ENCODE results near the gene PARD3B. TPM values are rescaled to one million over a fixed set of nuclear protein-coding genes. Genes with fewer than 3 reads are reported as not detected.

Gene PARD3B
- total RNA-seq, 1 donor from 2014 or later, result 1.6 TPM

GRCh38 chr2:204669382-204669781, 124.1 kb downstream of the PARD3B start:
- H3K27me3 ChIP-seq (ENCODE audit: control insufficient read depth, insufficient read depth, low read length), result no peaks in the 10 kb centered on the region
- H3K36me3 ChIP-seq (ENCODE audit: control insufficient read depth, insufficient read depth, low read length), result no peaks in the 10 kb centered on the region
- TF ChIP-seq CTCF (IDR thresholded peaks at IDR 0.05; ENCODE audit: insufficient read depth, low read length, severe bottlenecking), result no peak
- FAIRE-seq, result no peak
- DNase-seq (ENCODE audit: low read depth), result peak; percentile 44
- H3K4me3 ChIP-seq (ENCODE audit: low read depth, low read length), result no peak overlapping the region

GRCh38 chr2:204670124-204670523, 124.8 kb downstream of the PARD3B start:
- no peak for FAIRE-seq
- H3K4me3 ChIP-seq (ENCODE audit: low read depth, low read length), result no peak overlapping the region
- no peaks in the 10 kb centered on the region for H3K36me3 ChIP-seq (ENCODE audit: control insufficient read depth, insufficient read depth, low read length)
- H3K27me3 ChIP-seq (ENCODE audit: control insufficient read depth, insufficient read depth, low read length), result no peaks in the 10 kb centered on the region
- DNase-seq (ENCODE audit: low read depth), result no peak
- no peak for TF ChIP-seq CTCF (IDR thresholded peaks at IDR 0.05; ENCODE audit: insufficient read depth, low read length, severe bottlenecking)

- FAIRE-seq (no peak), DNase-seq (ENCODE audit: low read depth) (no peak)
- TF ChIP-seq CTCF (IDR thresholded peaks at IDR 0.05; ENCODE audit: insufficient read depth, low read length, severe bottlenecking), result no peak
- H3K27me3 ChIP-seq (ENCODE audit: control insufficient read depth, insufficient read depth, low read length), result no peaks in the 10 kb centered on the region
- no peaks in the 10 kb centered on the region for H3K36me3 ChIP-seq (ENCODE audit: control insufficient read depth, insufficient read depth, low read length)
- H3K4me3 ChIP-seq (ENCODE audit: low read depth, low read length), result no peak overlapping the region
These were observed 125.5 kb downstream of the PARD3B start for GRCh38 chr2:204670756-204671155.

GRCh38 chr2:204672772-204673171, 127.5 kb downstream of the PARD3B start:
- DNase-seq (ENCODE audit: low read depth) (no peak), FAIRE-seq (no peak)
- Histone ChIP-seq H3K36me3 (ENCODE audit: control insufficient read depth, insufficient read depth, low read length) (no peaks in the 10 kb centered on the region), H3K27me3 (ENCODE audit: control insufficient read depth, insufficient read depth, low read length) (no peaks in the 10 kb centered on the region), H3K4me3 (ENCODE audit: low read depth, low read length) (no peak overlapping the region)
- no peak for TF ChIP-seq CTCF (IDR thresholded peaks at IDR 0.05; ENCODE audit: insufficient read depth, low read length, severe bottlenecking)

GRCh38 chr2:204673877-204674276, 128.6 kb downstream of the PARD3B start:
- DNase-seq (ENCODE audit: low read depth), result peak; percentile 77
- no peak for TF ChIP-seq CTCF (IDR thresholded peaks at IDR 0.05; ENCODE audit: insufficient read depth, low read length, severe bottlenecking)
- no peak for FAIRE-seq
- Histone ChIP-seq H3K4me3 (ENCODE audit: low read depth, low read length) (no peak overlapping the region), H3K36me3 (ENCODE audit: control insufficient read depth, insufficient read depth, low read length) (no peaks in the 10 kb centered on the region), H3K27me3 (ENCODE audit: control insufficient read depth, insufficient read depth, low read length) (no peaks in the 10 kb centered on the region)

- FAIRE-seq, result no peak
- TF ChIP-seq CTCF (IDR thresholded peaks at IDR 0.05; ENCODE audit: insufficient read depth, low read length, severe bottlenecking), result no peak
- H3K36me3 ChIP-seq (ENCODE audit: control insufficient read depth, insufficient read depth, low read length), result no peaks in the 10 kb centered on the region
- no peaks in the 10 kb centered on the region for H3K27me3 ChIP-seq (ENCODE audit: control insufficient read depth, insufficient read depth, low read length)
- no peak for DNase-seq (ENCODE audit: low read depth)
- no peak overlapping the region for H3K4me3 ChIP-seq (ENCODE audit: low read depth, low read length)
These were observed 132.8 kb downstream of the PARD3B start for GRCh38 chr2:204678031-204678430.

Data from bronchial epithelial cell (primary cell).